Liver (tissue), 9 donors: Measurements from ENCODE around the gene EML5. TPM values are rescaled to one million over a fixed set of nuclear protein-coding genes. Genes with fewer than 3 reads are reported as not detected.

Experiments
- DNase-seq: peaks from one replicate; pipeline ENCODE4 v3.0.0-alpha.2; 2017; ENCODE audit warnings: low spot score
- H3K27ac ChIP-seq, 2 donors: one replicate each; pipeline ENCODE4 v1.7.0; 2013; ENCODE audit warnings: inconsistent platforms in 2 of 2, low read length in 2 of 2, control low read depth in 1 of 2, low read depth in 1 of 2, mild to moderate bottlenecking in 1 of 2
- H3K27me3 ChIP-seq, 4 donors: one replicate each; pipeline versions ENCODE4 v1.6.1 to v1.7.0; 2013; ENCODE audit warnings: low read length in 3 of 4, inconsistent platforms in 1 of 4, mild to moderate bottlenecking in 1 of 4, moderate library complexity in 1 of 4; ENCODE audit not compliant: control insufficient read depth in 4 of 4, insufficient read depth in 4 of 4
- H3K36me3 ChIP-seq, 4 donors: one replicate each; pipeline versions ENCODE4 v1.6.1 to v1.7.0; 2013; ENCODE audit warnings: low read length in 3 of 4, mild to moderate bottlenecking in 3 of 4, low read depth in 1 of 4, moderate library complexity in 1 of 4; ENCODE audit not compliant: control insufficient read depth in 4 of 4, insufficient read depth in 3 of 4
- H3K4me1 ChIP-seq, 4 donors: one replicate each; pipeline versions ENCODE4 v1.6.1 to v1.7.0; 2013; ENCODE audit warnings: low read length in 3 of 4, mild to moderate bottlenecking in 3 of 4, moderate library complexity in 1 of 4; ENCODE audit not compliant: control insufficient read depth in 4 of 4, insufficient read depth in 4 of 4
- H3K4me3 ChIP-seq, 3 donors: one replicate each; pipeline versions ENCODE4 v1.6.1 to v1.7.0; 2013; ENCODE audit warnings: low read length in 3 of 3, control low read depth in 1 of 3, low read depth in 1 of 3, mild to moderate bottlenecking in 1 of 3
- H3K9ac ChIP-seq, 2 donors: one replicate each; pipeline ENCODE4 v1.7.0; 2013; ENCODE audit warnings: low read length in 2 of 2, mild to moderate bottlenecking in 2 of 2, moderate library complexity in 2 of 2, control low read depth in 1 of 2, low read depth in 1 of 2
- H3K9me3 ChIP-seq, 4 donors: one replicate each; pipeline versions ENCODE4 v1.6.1 to v1.7.0; 2013; ENCODE audit warnings: low read length in 3 of 4; ENCODE audit not compliant: control insufficient read depth in 4 of 4
- ATF3 ChIP-seq: IDR thresholded peaks from 2 replicates; pipeline ENCODE4 v1.6.1; 2016; ENCODE audit warnings: antibody characterized with exemption
- CTCF ChIP-seq: fragments of 150-350 bp; IDR thresholded peaks from 2 replicates; pipeline ENCODE4 v1.5.1; 2017; ENCODE audit warnings: improper control_type of control experiment, low read depth, low read length; ENCODE audit not compliant: missing input control
- FOXA1 ChIP-seq: IDR thresholded peaks from 2 replicates; pipeline ENCODE4 v1.6.1; 2016; ENCODE audit warnings: antibody characterized with exemption
- GABPA ChIP-seq, 2 donors: IDR thresholded peaks in 1 of 2; conservative IDR thresholded peaks in 1 of 2; 2 replicates each; pipeline ENCODE4 v1.6.1; 2016; ENCODE audit warnings: antibody characterized with exemption in 2 of 2, mild to moderate bottlenecking in 1 of 2, moderate library complexity in 1 of 2
- HNF4A ChIP-seq, 2 donors: conservative IDR thresholded peaks; 2 replicates each; pipeline ENCODE4 v1.6.1; 2016; ENCODE audit warnings: antibody characterized with exemption in 2 of 2, mild to moderate bottlenecking in 2 of 2
- JUND ChIP-seq, 2 donors: IDR thresholded peaks; 2 replicates each; pipeline ENCODE4 v1.6.1; 2016; ENCODE audit warnings: antibody characterized with exemption in 2 of 2
- MAX ChIP-seq: IDR thresholded peaks from 2 replicates; pipeline ENCODE4 v1.6.1; 2016; ENCODE audit warnings: antibody characterized with exemption
- NR2F2 ChIP-seq: IDR thresholded peaks from 2 replicates; pipeline ENCODE4 v1.6.1; 2016; ENCODE audit warnings: antibody characterized with exemption
- RAD21 ChIP-seq, 2 donors: IDR thresholded peaks; 2 replicates each; pipeline ENCODE4 v1.6.1; 2016; ENCODE audit warnings: antibody characterized with exemption in 2 of 2, mild to moderate bottlenecking in 2 of 2
- RXRA ChIP-seq, 2 donors: IDR thresholded peaks; 2 replicates each; pipeline ENCODE4 v1.6.1; 2017 to 2018; ENCODE audit warnings: antibody characterized with exemption in 2 of 2, mild to moderate bottlenecking in 1 of 2
- YY1 ChIP-seq: IDR thresholded peaks from 2 replicates; pipeline ENCODE4 v1.6.1; 2016; ENCODE audit warnings: antibody characterized with exemption, mild to moderate bottlenecking
- WGBS: extraction: QIAGEN DNeasy Blood & Tissue Kit; methylation state at CpG from one replicate; pipeline ENCODE4 v1.1.7; 2013; 5-methylcytosine and 5-hydroxymethylcytosine counted together
- polyA plus RNA-seq, 2 donors: library from polyadenylated mRNA; stranded (reverse) in 1 of 2; unstranded in 1 of 2; fragments of 200-250 nt in 1 of 2; fragments of >200 nt in 1 of 2; fragmentation: Nextera tagmentation in 1 of 2; extraction: Ambion mirVana in 1 of 2; gene quantifications; one replicate each; pipeline versions ENCODE4 v1.2.1 to v1.2.3, GENCODE V29; 2013 to 2015
- total RNA-seq, 2 donors: library from RNA; depleted of rRNA; stranded (reverse); fragments of >200 nt; gene quantifications; one replicate each; pipeline ENCODE4 v1.2.3, GENCODE V29; 2014
- donor health status: healthy.
- donor health status: healthy.
- donor health status: healthy.
- donor health status: healthy.
- donor health status: healthy.

EML5 gene
- total and polyA plus RNA-seq, 4 donors: 0.09 to 3.8 (median 0.55) TPM

- Histone ChIP-seq H3K36me3 (no peaks in the 10 kb centered on the region), H3K9me3 (no peaks in the 10 kb centered on the region), H3K9ac (no peak overlapping the region), H3K4me1 (no peaks in the 10 kb centered on the region), H3K27me3 (no peaks in the 10 kb centered on the region), H3K27ac (no peak overlapping the region), H3K4me3 (no peak overlapping the region)
- DNase-seq: no peak
- TF ChIP-seq RAD21 (IDR thresholded peaks at IDR 0.05) (peak in 1 of 2 donors; percentile 20), YY1 (no peak)
Measured at GRCh38 chr14:88729159-88729558, 63.6 kb downstream of the EML5 start.

- 95% methylated on average over 4 of the region's 4 CpGs for WGBS
Measured at GRCh38 chr14:88727057-88727456, 65.7 kb downstream of the EML5 start.

GRCh38 chr14:88710709-88711108, 82.0 kb downstream of the EML5 start:
- Histone ChIP-seq H3K27ac (no peak overlapping the region), H3K4me1 (no peaks in the 10 kb centered on the region), H3K4me3 (no peak overlapping the region), H3K9ac (no peak overlapping the region), H3K9me3 (no peaks in the 10 kb centered on the region), H3K27me3 (no peaks in the 10 kb centered on the region), H3K36me3 (no peaks in the 10 kb centered on the region)
- TF ChIP-seq RXRA (IDR thresholded peaks at IDR 0.05) (no peak), CTCF (no peak), HNF4A (conservative IDR thresholded peaks at IDR 0.05) (no peak)
- WGBS: 75% methylated on average over 2 of the region's 2 CpGs
- no peak for DNase-seq

More at GRCh38 chr14:88727057-88727456, 65.7 kb downstream of the EML5 start:
- Histone ChIP-seq H3K36me3 (no peaks in the 10 kb centered on the region), H3K4me1 (no peaks in the 10 kb centered on the region), H3K27ac (no peak overlapping the region), H3K9ac (no peak overlapping the region), H3K4me3 (no peak overlapping the region), H3K27me3 (no peaks in the 10 kb centered on the region), H3K9me3 (no peaks in the 10 kb centered on the region)
- no peak for TF ChIP-seq RXRA (IDR thresholded peaks at IDR 0.05)
- TF ChIP-seq GABPA (IDR thresholded peaks at IDR 0.05 in 1 of 2, conservative IDR thresholded peaks at IDR 0.05 in 1 of 2): no peak
- no peak for TF ChIP-seq HNF4A (conservative IDR thresholded peaks at IDR 0.05)
- TF ChIP-seq ATF3: no peak
- no peak for TF ChIP-seq JUND (IDR thresholded peaks at IDR 0.05)
- TF ChIP-seq RAD21 (IDR thresholded peaks at IDR 0.05): no peak
- no peak for TF ChIP-seq MAX
- TF ChIP-seq YY1: no peak
- TF ChIP-seq NR2F2: no peak
- no peak for TF ChIP-seq FOXA1
- TF ChIP-seq CTCF: no peak
- DNase-seq: no peak
